Vagina (tissue), 2 donors: ENCODE data around the gene COMMD6.

ENCODE experiments used
- CTCF ChIP-seq, 3 experiments: fragments of 450-650 bp in 2 of 3; fragments of 200-600 bp in 1 of 3; sonication (generic) in 1 of 3; IDR thresholded peaks; one replicate each; pipeline ENCODE4 v1.5.1; 2017 to 2019; ENCODE audit warnings: antibody characterized with exemption in 3 of 3, mild to moderate bottlenecking in 2 of 3, moderate library complexity in 2 of 3
- POLR2AphosphoS5 ChIP-seq, 2 donors: sonication (generic); formaldehyde crosslinking; IDR thresholded peaks; one replicate each; pipeline ENCODE4 v1.9.0; 2017; ENCODE audit warnings: antibody characterized with exemption in 2 of 2, mild to moderate bottlenecking in 2 of 2, low read depth in 1 of 2; ENCODE audit not compliant: insufficient read depth in 1 of 2

- TF ChIP-seq POLR2AphosphoS5 (IDR thresholded peaks at IDR 0.05; ENCODE audit: insufficient read depth in 1 of 2, low read depth in 1 of 2), result peak in 1 of 2 donors; percentile 23
- TF ChIP-seq CTCF (IDR thresholded peaks at IDR 0.05), result no peak
Observed at GRCh38 chr13:75480671-75481175, 56.9 kb downstream of the COMMD6 start.
